Measurements from ENCODE around the gene CSF3R. TPM values are rescaled to one million over a fixed set of nuclear protein-coding genes. Genes with fewer than 3 reads are reported as not detected.

CSF3R gene
- total RNA-seq, 2 experiments from 2014 or later: not detected

- TF ChIP-seq EZH2phosphoT487 (IDR thresholded peaks at IDR 0.05; ENCODE audit: borderline replicate concordance, low read depth, low read length) (no peak), CTCF (conservative IDR thresholded peaks at IDR 0.05; ENCODE audit: low read length) (no peak)
- ChIA-PET CTCF (ENCODE audit: unreplicated experiment) (no interaction called here), POLR2A (no interaction called here)
- H2AFZ ChIP-seq (ENCODE audit: low read length): no peak overlapping the region
- DNase-seq (ENCODE audit: low spot score): no peak
- intact Hi-C loops (cut with micrococcal nuclease; ENCODE audit: unreplicated experiment): no loop called here
- no peak overlapping the region for H3K4me2 ChIP-seq (ENCODE audit: low read length)
- no peak overlapping the region for H3K27ac ChIP-seq (ENCODE audit: low read depth, low read length, poor library complexity, severe bottlenecking)
- no peak overlapping the region for H3K4me3 ChIP-seq (ENCODE audit: low read depth, low read length, poor library complexity, severe bottlenecking)
- no peaks in the 10 kb centered on the region for H3K79me2 ChIP-seq (ENCODE audit: insufficient read depth, low read depth, low read length)
- no TSS peak for BruUV-seq (replicated peaks)
- H3K9me2 ChIP-seq (ENCODE audit: insufficient read depth, low read length): no peaks in the 10 kb centered on the region
- H4K20me1 ChIP-seq (ENCODE audit: insufficient read depth, low read length): no peaks in the 10 kb centered on the region
- peaks cover 4% of the 10 kb centered on the region for H3K4me1 ChIP-seq (ENCODE audit: insufficient read depth, low read length, poor library complexity, severe bottlenecking)
- H3K36me3 ChIP-seq (ENCODE audit: insufficient read depth, low read length): no peaks in the 10 kb centered on the region
- no peaks in the 10 kb centered on the region for H3K9me3 ChIP-seq (ENCODE audit: low read length)
Observed at GRCh38 chr1:36471830-36472641, 10.7 kb downstream of the CSF3R start.

GRCh38 chr1:36469163-36469562 is 13.6 kb downstream of the CSF3R start:
- Histone ChIP-seq H3K36me3 (ENCODE audit: insufficient read depth, low read length) (no peaks in the 10 kb centered on the region), H3K79me2 (ENCODE audit: insufficient read depth, low read depth, low read length) (no peaks in the 10 kb centered on the region), H3K9me3 (ENCODE audit: low read length) (no peaks in the 10 kb centered on the region), H3K4me2 (ENCODE audit: low read length) (no peak overlapping the region), H3K27ac (ENCODE audit: low read depth, low read length, poor library complexity, severe bottlenecking) (no peak overlapping the region), H3K9me2 (ENCODE audit: insufficient read depth, low read length) (no peaks in the 10 kb centered on the region), H4K20me1 (ENCODE audit: insufficient read depth, low read length) (no peaks in the 10 kb centered on the region), H2AFZ (ENCODE audit: low read length) (no peak overlapping the region), H3K4me1 (ENCODE audit: insufficient read depth, low read length, poor library complexity, severe bottlenecking) (peaks cover 16% of the 10 kb centered on the region), H3K4me3 (ENCODE audit: low read depth, low read length, poor library complexity, severe bottlenecking) (no peak overlapping the region)
- TF ChIP-seq CTCF (conservative IDR thresholded peaks at IDR 0.05; ENCODE audit: low read length): no peak
- no peak for TF ChIP-seq EZH2phosphoT487 (IDR thresholded peaks at IDR 0.05; ENCODE audit: borderline replicate concordance, low read depth, low read length)
- intact Hi-C loops (cut with micrococcal nuclease; ENCODE audit: unreplicated experiment): no loop called here
- CTCF ChIA-PET (ENCODE audit: unreplicated experiment): no interaction called here
- no TSS peak for BruUV-seq (replicated peaks)
- no peak for DNase-seq (ENCODE audit: low spot score)
- POLR2A ChIA-PET: interaction anchor here (0.5 kb wide), 1 partner anchor 715 kb away, joined by 3 read pairs; no protein-coding TSS in a partner anchor

GRCh38 chr1:36467700-36468455 is 14.8 kb downstream of the CSF3R start:
- H3K4me2 ChIP-seq (ENCODE audit: low read length): no peak overlapping the region
- no TSS peak for BruUV-seq (replicated peaks)

More at GRCh38 chr1:36467700-36468455, 14.8 kb downstream of the CSF3R start:
- H3K4me3 ChIP-seq (ENCODE audit: low read depth, low read length, poor library complexity, severe bottlenecking): no peak overlapping the region
- H4K20me1 ChIP-seq (ENCODE audit: insufficient read depth, low read length): no peaks in the 10 kb centered on the region
- H3K4me1 ChIP-seq (ENCODE audit: insufficient read depth, low read length, poor library complexity, severe bottlenecking): peaks cover 22% of the 10 kb centered on the region
- no peaks in the 10 kb centered on the region for H3K36me3 ChIP-seq (ENCODE audit: insufficient read depth, low read length)
- H3K9me3 ChIP-seq (ENCODE audit: low read length): no peaks in the 10 kb centered on the region
- H2AFZ ChIP-seq (ENCODE audit: low read length): no peak overlapping the region
- peaks cover 12% of the 10 kb centered on the region for H3K79me2 ChIP-seq (ENCODE audit: insufficient read depth, low read depth, low read length)
- no peak overlapping the region for H3K27ac ChIP-seq (ENCODE audit: low read depth, low read length, poor library complexity, severe bottlenecking)
- DNase-seq (ENCODE audit: low spot score): no peak
- intact Hi-C loops (cut with micrococcal nuclease; ENCODE audit: unreplicated experiment): no loop called here
- no peaks in the 10 kb centered on the region for H3K9me2 ChIP-seq (ENCODE audit: insufficient read depth, low read length)
- CTCF ChIA-PET (ENCODE audit: unreplicated experiment): no interaction called here
- POLR2A ChIA-PET: no interaction called here
- TF ChIP-seq EZH2phosphoT487 (IDR thresholded peaks at IDR 0.05; ENCODE audit: borderline replicate concordance, low read depth, low read length) (no peak), CTCF (conservative IDR thresholded peaks at IDR 0.05; ENCODE audit: low read length) (no peak)

Measured in OCI-LY7 (cell line).